ENCODE results near the gene CARMIL1. TPM values are rescaled to one million over a fixed set of nuclear protein-coding genes. Genes with fewer than 3 reads are reported as not detected.

CARMIL1 gene
- total and polyA plus RNA-seq, 2 of the 8 experiments (the other 6 are each of a cell fraction or from before 2014, with no cell fraction given), result 20.3 to 40.4 TPM

DNA sequence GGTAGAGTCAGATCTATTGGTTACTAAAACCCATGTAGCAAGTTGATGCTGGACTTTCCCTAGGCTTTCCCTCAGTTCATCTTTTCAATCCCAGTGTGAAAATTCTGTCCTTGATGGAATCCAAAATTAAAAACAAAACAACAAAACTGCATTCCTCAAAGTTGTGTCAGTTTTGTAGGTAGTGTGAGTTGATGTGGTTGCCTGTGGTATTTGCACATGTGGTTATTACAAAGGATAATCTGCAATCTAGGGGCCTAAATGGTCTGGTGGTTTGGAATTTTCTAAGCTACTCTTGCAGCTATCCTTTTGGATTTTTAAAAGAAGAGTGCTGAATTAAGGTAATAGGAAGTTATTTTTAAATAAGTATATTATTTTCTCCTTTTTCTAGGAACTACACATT lies 240.7 kb downstream of the CARMIL1 start:
- no peak overlapping the region for H3K4me2 ChIP-seq (ENCODE audit: insufficient read depth in 1 of 2, low read depth in 2 of 2, low read length in 2 of 2)
- H3K4ac ChIP-seq (replicated peaks; ENCODE audit: insufficient read length, low read depth, low read length), result no peak overlapping the region
- no peak overlapping the region for H2BK20ac ChIP-seq (ENCODE audit: low read length)
- no peak overlapping the region for H2BK12ac ChIP-seq (ENCODE audit: low read depth, low read length)
- H3K9ac ChIP-seq (replicated peaks in 1 of 4; ENCODE audit: extremely low read depth in 1 of 4, low read depth in 3 of 4, low read length in 3 of 4), result no peak overlapping the region
- H3K9me3 ChIP-seq (ENCODE audit: insufficient read depth in 2 of 2, low read depth in 1 of 2, low read length in 1 of 2), result no peaks in the 10 kb centered on the region
- H3K27ac ChIP-seq (ENCODE audit: low read depth, low read length), result no peak overlapping the region
- no peak overlapping the region for H3K18ac ChIP-seq (ENCODE audit: extremely low read depth, low read length)
- H2AFZ ChIP-seq (ENCODE audit: low read length), result no peak overlapping the region
- H2AK5ac ChIP-seq (ENCODE audit: low read depth, low read length), result no peak overlapping the region
- no peaks in the 10 kb centered on the region for H3K79me1 ChIP-seq (ENCODE audit: low read depth, low read length)
- ChIA-PET POLR2A (ENCODE audit: partially characterized antibody) (no interaction called here), CTCF (ENCODE audit: partially characterized antibody) (interaction anchor here (1.3 kb wide), 1 partner anchor 254 kb away, joined by 3 read pairs; no protein-coding TSS in a partner anchor)
- H3K4me3 ChIP-seq (ENCODE audit: extremely low read depth in 1 of 4, insufficient read depth in 2 of 4, low read depth in 3 of 4, low read length in 4 of 4), result no peak overlapping the region
- H2BK5ac ChIP-seq (ENCODE audit: low read depth, low read length), result no peak overlapping the region
- no peak overlapping the region for H4K5ac ChIP-seq (ENCODE audit: insufficient read length, low read depth, low read length)
- no peak for FAIRE-seq
- no peaks in the 10 kb centered on the region for H3K27me3 ChIP-seq (replicated peaks in 1 of 4; ENCODE audit: control insufficient read depth in 3 of 4, extremely low read depth in 1 of 4, insufficient read depth in 3 of 4, low read length in 3 of 4)
- no peak overlapping the region for H2BK120ac ChIP-seq (replicated peaks; ENCODE audit: low read depth, low read length)
- TF ChIP-seq SP2 (IDR thresholded peaks at IDR 0.05; ENCODE audit: low read length) (no peak), SAP30 (IDR thresholded peaks at IDR 0.05; ENCODE audit: insufficient read depth, insufficient replicate concordance, low read length) (no peak), KDM4A (IDR thresholded peaks at IDR 0.05; ENCODE audit: low read depth, low read length, severe bottlenecking) (no peak), FOSL1 (IDR thresholded peaks at IDR 0.05; ENCODE audit: insufficient read depth, low read depth, low read length) (no peak), RAD21 (IDR thresholded peaks at IDR 0.05 in 1 of 2, conservative IDR thresholded peaks at IDR 0.05 in 1 of 2; ENCODE audit: low read depth in 2 of 2, low read length in 2 of 2) (no peak), SIRT6 (IDR thresholded peaks at IDR 0.05; ENCODE audit: low read length) (no peak), SRF (IDR thresholded peaks at IDR 0.05; ENCODE audit: low read depth, low read length) (no peak), KDM1A (IDR thresholded peaks at IDR 0.05; ENCODE audit: borderline replicate concordance, low read length) (no peak), ZNF274 (IDR thresholded peaks at IDR 0.05; ENCODE audit: borderline replicate concordance, extremely low read depth, low read length) (no peak)
- no peaks in the 10 kb centered on the region for H3K4me1 ChIP-seq (replicated peaks in 1 of 4; ENCODE audit: control insufficient read depth in 3 of 4, insufficient read depth in 4 of 4, low read length in 3 of 4)
- no peak overlapping the region for H2BK15ac ChIP-seq (ENCODE audit: low read length)
- H4K91ac ChIP-seq (replicated peaks; ENCODE audit: insufficient read length, low read length), result no peak overlapping the region
- H4K20me1 ChIP-seq (replicated peaks in 1 of 2; ENCODE audit: control insufficient read depth in 1 of 2, insufficient read depth in 2 of 2, low read length in 2 of 2), result no peaks in the 10 kb centered on the region
- DNase-seq (ENCODE audit: low read depth in 1 of 2, low spot score in 2 of 2), result no peak
- no peak overlapping the region for H3K56ac ChIP-seq (replicated peaks; ENCODE audit: insufficient read length, low read depth, low read length)
- H3K14ac ChIP-seq (ENCODE audit: insufficient read length), result no peak overlapping the region
- no peak overlapping the region for H3K23ac ChIP-seq (ENCODE audit: insufficient read length)
- H3K36me3 ChIP-seq (ENCODE audit: control insufficient read depth in 2 of 4, insufficient read depth in 4 of 4, low read length in 3 of 4), result peaks cover 0 to 15% (median 8%) of the 10 kb centered on the region in 4 experiments; a peak in 3 of 8 replicates
- no peaks in the 10 kb centered on the region for H3K23me2 ChIP-seq (ENCODE audit: low read depth, low read length)
- H4K8ac ChIP-seq (ENCODE audit: extremely low read depth, insufficient read depth, low read length), result no peak overlapping the region
- H3K79me2 ChIP-seq (ENCODE audit: control insufficient read depth in 1 of 2, insufficient read depth in 2 of 2, low read length in 2 of 2), result no peaks in the 10 kb centered on the region

All from H1 (cell line).